Panc1 (cell line): ENCODE results near the gene FCSK.

Source experiments
- POLR2AphosphoS5 ChIP-seq: IDR thresholded peaks from 2 replicates; pipeline ENCODE4 v1.6.1; 2012; ENCODE audit warnings: mild to moderate bottlenecking, low read depth, low read length, moderate library complexity
- SIN3A ChIP-seq: IDR thresholded peaks from 2 replicates; pipeline ENCODE4 v1.6.1; 2012; ENCODE audit warnings: low read depth, mild to moderate bottlenecking, low read length, moderate library complexity, borderline replicate concordance; ENCODE audit not compliant: insufficient read depth
- TCF7L2 ChIP-seq: IDR thresholded peaks from 2 replicates; pipeline ENCODE4 v1.6.1; 2011; ENCODE audit warnings: mild to moderate bottlenecking, low read depth, low read length, inconsistent platforms
- TF ChIP-seq, protein P1 (sequence below): fragments of 450-650 bp; IDR thresholded peaks from 2 replicates; pipeline ENCODE4 v1.5.1; 2017; ENCODE audit warnings: mild to moderate bottlenecking
- TF ChIP-seq, protein P2 (sequence below), 2 experiments: IDR thresholded peaks; 2 replicates each; pipeline ENCODE4 v1.6.1; 2011 to 2012; ENCODE audit warnings: low read depth in 2 of 2, control low read depth in 1 of 2, low read length in 1 of 2, mild to moderate bottlenecking in 1 of 2, moderate library complexity in 1 of 2; ENCODE audit not compliant: insufficient read depth in 1 of 2

DNA sequence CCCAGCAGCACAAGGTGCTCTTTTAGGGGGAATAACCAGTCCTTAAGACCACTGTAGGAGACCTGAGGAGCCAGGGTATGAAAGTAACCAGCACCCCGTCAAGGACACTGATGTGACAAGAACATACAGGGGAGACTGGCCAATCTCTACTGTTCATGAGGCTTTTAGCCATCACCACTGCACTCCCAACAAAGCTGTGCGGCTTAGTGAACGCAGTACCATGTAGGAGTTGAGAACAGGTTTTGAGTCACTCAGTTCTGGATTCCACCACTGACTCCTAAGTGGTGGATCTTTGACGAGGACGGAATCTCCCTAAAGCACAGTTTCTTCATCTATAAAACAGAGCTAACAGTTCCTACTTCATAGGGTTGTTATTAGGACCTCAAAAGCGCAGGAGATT, 42.1 kb downstream of the FCSK start:
- TF ChIP-seq, protein P1, sequence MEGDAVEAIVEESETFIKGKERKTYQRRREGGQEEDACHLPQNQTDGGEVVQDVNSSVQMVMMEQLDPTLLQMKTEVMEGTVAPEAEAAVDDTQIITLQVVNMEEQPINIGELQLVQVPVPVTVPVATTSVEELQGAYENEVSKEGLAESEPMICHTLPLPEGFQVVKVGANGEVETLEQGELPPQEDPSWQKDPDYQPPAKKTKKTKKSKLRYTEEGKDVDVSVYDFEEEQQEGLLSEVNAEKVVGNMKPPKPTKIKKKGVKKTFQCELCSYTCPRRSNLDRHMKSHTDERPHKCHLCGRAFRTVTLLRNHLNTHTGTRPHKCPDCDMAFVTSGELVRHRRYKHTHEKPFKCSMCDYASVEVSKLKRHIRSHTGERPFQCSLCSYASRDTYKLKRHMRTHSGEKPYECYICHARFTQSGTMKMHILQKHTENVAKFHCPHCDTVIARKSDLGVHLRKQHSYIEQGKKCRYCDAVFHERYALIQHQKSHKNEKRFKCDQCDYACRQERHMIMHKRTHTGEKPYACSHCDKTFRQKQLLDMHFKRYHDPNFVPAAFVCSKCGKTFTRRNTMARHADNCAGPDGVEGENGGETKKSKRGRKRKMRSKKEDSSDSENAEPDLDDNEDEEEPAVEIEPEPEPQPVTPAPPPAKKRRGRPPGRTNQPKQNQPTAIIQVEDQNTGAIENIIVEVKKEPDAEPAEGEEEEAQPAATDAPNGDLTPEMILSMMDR, result no peak
- TF ChIP-seq POLR2AphosphoS5, result no peak
- no peak for TF ChIP-seq SIN3A
- TF ChIP-seq, protein P2, sequence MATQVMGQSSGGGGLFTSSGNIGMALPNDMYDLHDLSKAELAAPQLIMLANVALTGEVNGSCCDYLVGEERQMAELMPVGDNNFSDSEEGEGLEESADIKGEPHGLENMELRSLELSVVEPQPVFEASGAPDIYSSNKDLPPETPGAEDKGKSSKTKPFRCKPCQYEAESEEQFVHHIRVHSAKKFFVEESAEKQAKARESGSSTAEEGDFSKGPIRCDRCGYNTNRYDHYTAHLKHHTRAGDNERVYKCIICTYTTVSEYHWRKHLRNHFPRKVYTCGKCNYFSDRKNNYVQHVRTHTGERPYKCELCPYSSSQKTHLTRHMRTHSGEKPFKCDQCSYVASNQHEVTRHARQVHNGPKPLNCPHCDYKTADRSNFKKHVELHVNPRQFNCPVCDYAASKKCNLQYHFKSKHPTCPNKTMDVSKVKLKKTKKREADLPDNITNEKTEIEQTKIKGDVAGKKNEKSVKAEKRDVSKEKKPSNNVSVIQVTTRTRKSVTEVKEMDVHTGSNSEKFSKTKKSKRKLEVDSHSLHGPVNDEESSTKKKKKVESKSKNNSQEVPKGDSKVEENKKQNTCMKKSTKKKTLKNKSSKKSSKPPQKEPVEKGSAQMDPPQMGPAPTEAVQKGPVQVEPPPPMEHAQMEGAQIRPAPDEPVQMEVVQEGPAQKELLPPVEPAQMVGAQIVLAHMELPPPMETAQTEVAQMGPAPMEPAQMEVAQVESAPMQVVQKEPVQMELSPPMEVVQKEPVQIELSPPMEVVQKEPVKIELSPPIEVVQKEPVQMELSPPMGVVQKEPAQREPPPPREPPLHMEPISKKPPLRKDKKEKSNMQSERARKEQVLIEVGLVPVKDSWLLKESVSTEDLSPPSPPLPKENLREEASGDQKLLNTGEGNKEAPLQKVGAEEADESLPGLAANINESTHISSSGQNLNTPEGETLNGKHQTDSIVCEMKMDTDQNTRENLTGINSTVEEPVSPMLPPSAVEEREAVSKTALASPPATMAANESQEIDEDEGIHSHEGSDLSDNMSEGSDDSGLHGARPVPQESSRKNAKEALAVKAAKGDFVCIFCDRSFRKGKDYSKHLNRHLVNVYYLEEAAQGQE (IDR thresholded peaks at IDR 0.05; ENCODE audit: insufficient read depth in 1 of 2, low read depth in 2 of 2, low read length in 1 of 2), result no peak
- TF ChIP-seq TCF7L2, result no peak
